ENCODE measurements around the gene PABPC1L.
A peak's percentile ranks its signal among the peaks of the same experiment; 100 is the strongest.
"Not testable (repeated sequence)": the region's sequence is repeated elsewhere in the genome, so short reads cannot be mapped to it uniquely, and the experiment has no call there.

Gene PABPC1L

GRCh38 chr20:44909872-44910689 lies at the start of gene PABPC1L:
PABPC1L (plus strand) TSS chr20:44910060; CDS start chr20:44910144, 84 bp downstream.
- peak; percentile 81 for DNase-seq (ENCODE audit: low spot score)

GRCh38 chr20:44861531-44862006 lies 48.3 kb upstream of the PABPC1L start:
- no peak for DNase-seq (ENCODE audit: low spot score)

- no peak for DNase-seq (ENCODE audit: low spot score)
These were observed 47.6 kb upstream of the PABPC1L start for GRCh38 chr20:44862286-44862685.

- DNase-seq (ENCODE audit: low spot score), result not testable (repeated sequence)
These were observed 46.3 kb upstream of the PABPC1L start for GRCh38 chr20:44863365-44864084.

GRCh38 chr20:44864493-44864892 lies 45.4 kb upstream of the PABPC1L start:
- not testable (repeated sequence) for DNase-seq (ENCODE audit: low spot score)

- DNase-seq (ENCODE audit: low spot score), result no peak
These were observed 43.0 kb upstream of the PABPC1L start for GRCh38 chr20:44866703-44867335.

GRCh38 chr20:44869471-44869870 lies 40.4 kb upstream of the PABPC1L start:
- DNase-seq (ENCODE audit: low spot score), result no peak

- not testable (repeated sequence) for DNase-seq (ENCODE audit: low spot score)
These were observed 27.5 kb upstream of the PABPC1L start for GRCh38 chr20:44882360-44882759.

- DNase-seq (ENCODE audit: low spot score), result no peak
These were observed 26.5 kb upstream of the PABPC1L start for GRCh38 chr20:44883214-44883902.

- no peak for DNase-seq (ENCODE audit: low spot score)
These were observed 24.9 kb upstream of the PABPC1L start for GRCh38 chr20:44884907-44885391.

- peak; percentile 99 for DNase-seq (ENCODE audit: low spot score)
These were observed 24.2 kb upstream of the PABPC1L start, which contains the start of gene YWHAB for GRCh38 chr20:44885392-44886265. YWHAB (plus strand) TSS chr20:44885705; CDS start chr20:44901534, 15,829 bp downstream.

- DNase-seq (ENCODE audit: low spot score), result no peak
These were observed 23.6 kb upstream of the PABPC1L start for GRCh38 chr20:44886266-44886651.

- DNase-seq (ENCODE audit: low spot score), result no peak
These were observed 23.0 kb upstream of the PABPC1L start for GRCh38 chr20:44886828-44887227.

GRCh38 chr20:44887466-44887865 lies 22.4 kb upstream of the PABPC1L start:
- no peak for DNase-seq (ENCODE audit: low spot score)

GRCh38 chr20:44888226-44889103 lies 21.4 kb upstream of the PABPC1L start:
- DNase-seq (ENCODE audit: low spot score), result no peak

GRCh38 chr20:44891826-44892225 lies 18.0 kb upstream of the PABPC1L start:
- DNase-seq (ENCODE audit: low spot score), result no peak

- DNase-seq (ENCODE audit: low spot score), result no peak
These were observed 14.9 kb upstream of the PABPC1L start for GRCh38 chr20:44894959-44895358.

GRCh38 chr20:44896583-44896982 lies 13.3 kb upstream of the PABPC1L start:
- DNase-seq (ENCODE audit: low spot score), result no peak

GRCh38 chr20:44897133-44897532 lies 12.7 kb upstream of the PABPC1L start:
- DNase-seq (ENCODE audit: low spot score), result no peak
